HCT116 (cell line): ENCODE measurements around the gene HEPACAM. TPM values are rescaled to one million over a fixed set of nuclear protein-coding genes. Genes with fewer than 3 reads are reported as not detected.

Source experiments
- ATAC-seq: fragments of 200-7000 bp; cut with Tn5 transposase; 2 replicates; pipeline ENCODE4 v1.9.1; 2020; ENCODE audit warnings: mild to moderate bottlenecking, moderate library complexity
- BruUV-seq: library from RNA; stranded (reverse); fragments of 400-500 nt; replicated peaks from 2 replicates; lab custom pipeline; 2021; lab: Mats Ljungman, UMichigan
- CTCF ChIA-PET: fragments of 300-600 bp; sonication (Branson Sonifier 250); formaldehyde crosslinking; loops from one replicate; lab custom pipeline; 2021; ENCODE audit warnings: antibody characterized with exemption; lab: Charles Lee
- POLR2A ChIA-PET: fragments of 300-600, 350-600 bp; sonication (Branson Sonifier 250); formaldehyde crosslinking; loops from one replicate; lab custom pipeline; 2021; ENCODE audit warnings: antibody characterized with exemption; lab: Charles Lee
- RAD21 ChIA-PET, 2 experiments: fragments of 300-600 bp; sonication (Branson Sonifier 250); formaldehyde crosslinking; loops; one replicate each; lab custom pipeline; 2023; ENCODE audit warnings: low total read pairs in 2 of 2; ENCODE audit not compliant: uncharacterized antibody in 2 of 2, unreplicated experiment in 2 of 2, low non-redundant PET in 1 of 2; lab: Charles Lee
- DNase-seq: peaks from one replicate; pipeline ENCODE4 v3.0.0-alpha.2; 2010; ENCODE audit warnings: low read depth, low spot score
- H2AFZ ChIP-seq: fragments of 200-600 bp; shearing (Covaris generic), sonication (generic); 2 replicates; pipeline ENCODE4 v1.6.1; 2017; ENCODE audit warnings: low read depth, mixed run types, mixed read lengths, antibody characterized with exemption, low read length; ENCODE audit not compliant: poor library complexity, severe bottlenecking
- H3K27ac ChIP-seq: 2 replicates; pipeline ENCODE4 v1.5.1; 2012; ENCODE audit warnings: low read depth, low read length
- H3K27me3 ChIP-seq: fragments of 200-600 bp; sonication (generic); 2 replicates; pipeline ENCODE4 v1.6.1; 2016; ENCODE audit warnings: mixed run types, low read length, mixed read lengths; ENCODE audit not compliant: insufficient read depth
- H3K36me3 ChIP-seq, 2 experiments: fragments of 200-500 bp in 1 of 2; fragments of 200-600 bp in 1 of 2; sonication (Bioruptor generic) in 1 of 2; sonication (generic) in 1 of 2; 2 replicates each; pipeline versions ENCODE4 v1.5.1 to v1.6.1; 2014 to 2016; ENCODE audit warnings: low read length in 2 of 2, inconsistent platforms in 1 of 2, mixed read lengths in 1 of 2, mixed run types in 1 of 2; ENCODE audit not compliant: insufficient read depth in 2 of 2, control insufficient read depth in 1 of 2
- H3K4me1 ChIP-seq, 2 experiments: fragments of 200-600 bp in 1 of 2; sonication (generic) in 1 of 2; 2 replicates each; pipeline versions ENCODE4 v1.5.1 to v1.6.1; 2012 to 2017; ENCODE audit warnings: low read length in 2 of 2, inconsistent platforms in 1 of 2, mild to moderate bottlenecking in 1 of 2, mixed read lengths in 1 of 2, mixed run types in 1 of 2, moderate library complexity in 1 of 2; ENCODE audit not compliant: insufficient read depth in 2 of 2, control insufficient read depth in 1 of 2
- H3K4me2 ChIP-seq: fragments of 200-600 bp; sonication (generic); 2 replicates; pipeline ENCODE4 v1.6.1; 2017; ENCODE audit warnings: mixed run types, low read length, mixed read lengths
- H3K4me3 ChIP-seq, 2 experiments: fragments of 200-600 bp in 1 of 2; sonication (generic) in 1 of 2; replicated peaks in 1 of 2; 2 replicates each; pipeline ENCODE4 v1.5.1; 2011 to 2016; ENCODE audit warnings: low read length in 2 of 2, control low read depth in 1 of 2, low read depth in 1 of 2, mild to moderate bottlenecking in 1 of 2, mixed read lengths in 1 of 2, mixed run types in 1 of 2
- H3K79me2 ChIP-seq: fragments of 200-600 bp; sonication (generic); 2 replicates; pipeline ENCODE4 v1.6.1; 2017; ENCODE audit warnings: mild to moderate bottlenecking, mixed run types, low read length, moderate library complexity, mixed read lengths; ENCODE audit not compliant: insufficient read depth
- H3K9ac ChIP-seq: fragments of 200-600 bp; sonication (generic); 2 replicates; pipeline ENCODE4 v1.6.1; 2016; ENCODE audit warnings: low read length, mixed read lengths
- H3K9me2 ChIP-seq: fragments of 200-600 bp; sonication (generic), shearing (Covaris generic); 2 replicates; pipeline ENCODE4 v1.6.1; 2017; ENCODE audit warnings: mixed run types, mild to moderate bottlenecking, moderate library complexity; ENCODE audit not compliant: insufficient read depth
- H3K9me3 ChIP-seq, 2 experiments: fragments of 200-500 bp in 1 of 2; fragments of 200-600 bp in 1 of 2; sonication (Bioruptor generic) in 1 of 2; sonication (generic) in 1 of 2; 2 replicates each; pipeline ENCODE4 v1.6.1; 2014 to 2017; ENCODE audit warnings: low read length in 2 of 2, mixed read lengths in 2 of 2, inconsistent platforms in 1 of 2, low read depth in 1 of 2, mild to moderate bottlenecking in 1 of 2, mixed run types in 1 of 2, moderate library complexity in 1 of 2; ENCODE audit not compliant: control insufficient read depth in 1 of 2, insufficient read depth in 1 of 2
- H4K20me1 ChIP-seq: fragments of 200-600 bp; sonication (generic), shearing (Covaris generic); 2 replicates; pipeline ENCODE4 v1.6.1; 2017; ENCODE audit warnings: mixed run types, mild to moderate bottlenecking, moderate library complexity; ENCODE audit not compliant: insufficient read depth
- ATF3 ChIP-seq: IDR thresholded peaks from 2 replicates; pipeline ENCODE4 v1.6.1; 2012
- CBX3 ChIP-seq: IDR thresholded peaks from 2 replicates; pipeline ENCODE4 v1.6.1; 2012; ENCODE audit warnings: low read depth
- CEBPB ChIP-seq: IDR thresholded peaks from 2 replicates; pipeline ENCODE4 v1.6.1; 2012; ENCODE audit warnings: low read depth
- EGR1 ChIP-seq: IDR thresholded peaks from 2 replicates; pipeline ENCODE4 v1.6.1; 2012; ENCODE audit warnings: low read depth
- ELF1 ChIP-seq: IDR thresholded peaks from 2 replicates; pipeline ENCODE4 v1.6.1; 2012; ENCODE audit warnings: low read depth, borderline replicate concordance
- EZH2 ChIP-seq: fragments of 200-600 bp; sonication (generic); IDR thresholded peaks from 2 replicates; pipeline ENCODE4 v1.6.1; 2017; ENCODE audit warnings: antibody characterized with exemption, mixed run types
- EZH2phosphoT487 ChIP-seq: fragments of 200-600 bp; IDR thresholded peaks from 2 replicates; pipeline ENCODE4 v1.6.1; 2018; ENCODE audit warnings: antibody characterized with exemption, borderline replicate concordance
- MAX ChIP-seq: IDR thresholded peaks from 2 replicates; pipeline ENCODE4 v1.6.1; 2012
- POLR2A ChIP-seq: IDR thresholded peaks from 2 replicates; pipeline ENCODE4 v1.7.0; 2011; ENCODE audit warnings: borderline replicate concordance; ENCODE audit not compliant: insufficient read depth, insufficient read length; ENCODE audit errors: extremely low read depth
- POLR2AphosphoS5 ChIP-seq: IDR thresholded peaks from 2 replicates; pipeline ENCODE4 v1.6.1; 2011; ENCODE audit warnings: mild to moderate bottlenecking, low read depth, low read length, moderate library complexity
- RAD21 ChIP-seq: IDR thresholded peaks from 2 replicates; pipeline ENCODE4 v1.6.1; 2012; ENCODE audit warnings: low read depth, mild to moderate bottlenecking
- SP1 ChIP-seq: IDR thresholded peaks from 2 replicates; pipeline ENCODE4 v1.6.1; 2012; ENCODE audit warnings: low read depth
- SRF ChIP-seq: IDR thresholded peaks from 2 replicates; pipeline ENCODE4 v1.6.1; 2012; ENCODE audit warnings: low read depth
- TCF7L2 ChIP-seq: IDR thresholded peaks from 2 replicates; pipeline ENCODE4 v1.7.0; 2011; ENCODE audit warnings: borderline replicate concordance, inconsistent platforms; ENCODE audit not compliant: insufficient read depth, insufficient read length; ENCODE audit errors: extremely low read depth
- ZBTB33 ChIP-seq: IDR thresholded peaks from 2 replicates; pipeline ENCODE4 v1.6.1; 2011; ENCODE audit warnings: mild to moderate bottlenecking, low read length, moderate library complexity; ENCODE audit not compliant: insufficient replicate concordance; ENCODE audit errors: extremely low read depth
- ZFX ChIP-seq: fragments of 450-650 bp; IDR thresholded peaks from 2 replicates; pipeline ENCODE4 v1.6.1; 2017
- intact Hi-C: fragments of 100-400 bp; cut with micrococcal nuclease; formaldehyde crosslinking; loops from 2 replicates; pipeline ENCODE4 v1.10.0; 2022
- total RNA-seq: library from RNA; stranded (reverse); gene quantifications from one replicate; pipeline ENCODE4 v1.2.1, GENCODE V29; 2021; ENCODE audit not compliant: unreplicated experiment

HEPACAM gene
- total RNA-seq, 1 experiment from 2014 or later, result not detected

- Histone ChIP-seq H3K27ac (no peak overlapping the region), H3K36me3 (no peaks in the 10 kb centered on the region), H3K79me2 (no peaks in the 10 kb centered on the region), H3K9me3 (no peaks in the 10 kb centered on the region), H3K9ac (no peak overlapping the region), H3K4me2 (no peak overlapping the region), H3K4me1 (peaks cover 6 to 38% of the 10 kb centered on the region in 2 experiments), H2AFZ (no peak overlapping the region), H4K20me1 (no peaks in the 10 kb centered on the region), H3K27me3 (no peaks in the 10 kb centered on the region), H3K9me2 (no peaks in the 10 kb centered on the region), H3K4me3 (no peak overlapping the region)
- ATAC-seq (no peak), DNase-seq (no peak)
- RAD21 ChIA-PET, result no interaction called here
- POLR2A ChIA-PET, result no interaction called here
- CTCF ChIA-PET, result no interaction called here
- BruUV-seq, result no TSS peak
- intact Hi-C loops, result no loop called here
- TF ChIP-seq ATF3 (no peak), ELF1 (no peak), EZH2phosphoT487 (no peak), RAD21 (no peak), MAX (no peak), TCF7L2 (no peak), POLR2A (no peak), ZFX (no peak), CEBPB (no peak), POLR2AphosphoS5 (no peak), SP1 (no peak), ZBTB33 (no peak), EZH2 (no peak), SRF (no peak), CBX3 (no peak), EGR1 (no peak)
Observed at GRCh38 chr11:124896071-124896750, 39.6 kb downstream of the HEPACAM start.
